ENCODE results near the gene STARD13. TPM values are rescaled to one million over a fixed set of nuclear protein-coding genes. Genes with fewer than 3 reads are reported as not detected.

Gene STARD13, protein sequence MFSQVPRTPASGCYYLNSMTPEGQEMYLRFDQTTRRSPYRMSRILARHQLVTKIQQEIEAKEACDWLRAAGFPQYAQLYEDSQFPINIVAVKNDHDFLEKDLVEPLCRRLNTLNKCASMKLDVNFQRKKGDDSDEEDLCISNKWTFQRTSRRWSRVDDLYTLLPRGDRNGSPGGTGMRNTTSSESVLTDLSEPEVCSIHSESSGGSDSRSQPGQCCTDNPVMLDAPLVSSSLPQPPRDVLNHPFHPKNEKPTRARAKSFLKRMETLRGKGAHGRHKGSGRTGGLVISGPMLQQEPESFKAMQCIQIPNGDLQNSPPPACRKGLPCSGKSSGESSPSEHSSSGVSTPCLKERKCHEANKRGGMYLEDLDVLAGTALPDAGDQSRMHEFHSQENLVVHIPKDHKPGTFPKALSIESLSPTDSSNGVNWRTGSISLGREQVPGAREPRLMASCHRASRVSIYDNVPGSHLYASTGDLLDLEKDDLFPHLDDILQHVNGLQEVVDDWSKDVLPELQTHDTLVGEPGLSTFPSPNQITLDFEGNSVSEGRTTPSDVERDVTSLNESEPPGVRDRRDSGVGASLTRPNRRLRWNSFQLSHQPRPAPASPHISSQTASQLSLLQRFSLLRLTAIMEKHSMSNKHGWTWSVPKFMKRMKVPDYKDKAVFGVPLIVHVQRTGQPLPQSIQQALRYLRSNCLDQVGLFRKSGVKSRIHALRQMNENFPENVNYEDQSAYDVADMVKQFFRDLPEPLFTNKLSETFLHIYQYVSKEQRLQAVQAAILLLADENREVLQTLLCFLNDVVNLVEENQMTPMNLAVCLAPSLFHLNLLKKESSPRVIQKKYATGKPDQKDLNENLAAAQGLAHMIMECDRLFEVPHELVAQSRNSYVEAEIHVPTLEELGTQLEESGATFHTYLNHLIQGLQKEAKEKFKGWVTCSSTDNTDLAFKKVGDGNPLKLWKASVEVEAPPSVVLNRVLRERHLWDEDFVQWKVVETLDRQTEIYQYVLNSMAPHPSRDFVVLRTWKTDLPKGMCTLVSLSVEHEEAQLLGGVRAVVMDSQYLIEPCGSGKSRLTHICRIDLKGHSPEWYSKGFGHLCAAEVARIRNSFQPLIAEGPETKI
- total RNA-seq (2022) (9.1 and 12.9 TPM in 2 replicates), Bru-seq, nascent RNA (percentile 64 among the genes with signal in this experiment), BruChase-seq, experiment 1, labeled RNA remaining after a 2-hour chase (percentile 55 among the genes with signal in this experiment), BruChase-seq, experiment 2, labeled RNA remaining after a 6-hour chase (percentile 46 among the genes with signal in this experiment)
- long read RNA-seq, partial matches to known transcripts, result 2 of 9 reads
- long read RNA-seq, other reads (novel, unspliced or antisense), result 6 of 9 reads

DNA sequence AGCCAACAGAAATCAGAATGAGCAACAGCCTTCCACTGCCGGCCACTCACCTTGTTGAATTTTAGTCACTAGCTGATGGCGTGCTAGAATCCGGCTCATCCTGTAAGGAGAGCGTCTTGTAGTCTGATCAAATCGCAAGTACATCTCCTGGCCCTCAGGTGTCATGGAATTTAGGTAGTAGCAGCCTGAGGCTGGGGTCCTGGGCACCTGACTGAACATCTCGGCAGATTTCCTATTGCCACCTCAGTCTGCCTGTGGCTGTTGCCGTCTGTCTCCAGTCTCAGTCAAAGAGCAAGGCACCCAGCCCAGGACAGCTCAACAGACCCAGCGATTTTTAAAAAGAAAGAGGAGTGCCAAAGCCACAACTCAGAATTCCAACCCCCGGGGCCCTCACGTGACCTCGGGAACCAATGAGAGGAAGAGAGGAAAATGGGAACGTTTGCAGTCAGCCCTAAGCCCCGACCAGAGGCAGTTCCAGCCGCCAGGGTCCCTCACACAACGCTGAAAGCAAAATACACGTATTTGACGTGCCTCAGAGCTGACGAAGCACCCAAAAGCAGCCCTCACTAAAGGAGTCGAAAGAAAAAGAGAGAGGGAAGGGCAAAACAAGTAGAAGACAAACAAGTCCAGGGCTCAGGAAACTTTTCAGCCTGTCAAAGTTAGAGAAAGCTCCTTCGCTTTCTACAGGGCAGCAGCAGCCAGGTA, at the start of gene STARD13:
STARD13 (minus strand) TSS at position 336 of the 705 bp plus-strand sequence; CDS start at position 219, 117 bp downstream.
- POLR2A ChIA-PET, result interaction anchor here (0.8 to 2.3 kb wide), 6 partner anchors 13 to 257 kb away, joined by 3 to 10 read pairs (median 6); no protein-coding TSS in a partner anchor
- H3K4me3 ChIP-seq (ENCODE audit: low read depth, low read length), result peak within 1 kb of the TSS; percentile 49
- no peaks in the 10 kb centered on the region for H3K27me3 ChIP-seq (replicated peaks; ENCODE audit: control insufficient read depth, insufficient read depth, low read length)
- no peaks in the 10 kb centered on the region for H3K9me3 ChIP-seq
- Mint-ChIP-seq H3K36me3 (ENCODE audit: insufficient read depth, unreplicated experiment) (peaks cover 14% of the 10 kb centered on the region), H3K27ac (ENCODE audit: unreplicated experiment) (peak within 1 kb of the TSS; percentile 96), H3K9me3 (ENCODE audit: unreplicated experiment) (no peaks in the 10 kb centered on the region), H3K4me1 (ENCODE audit: low read depth, unreplicated experiment) (peaks cover 11% of the 10 kb centered on the region), H3K4me3 (ENCODE audit: unreplicated experiment) (peak within 1 kb of the TSS; percentile 86), H3K27me3 (ENCODE audit: insufficient read depth, unreplicated experiment) (no peaks in the 10 kb centered on the region)
- no TSS peak for BruUV-seq (replicated peaks)
- intact Hi-C loops (cut with micrococcal nuclease; ENCODE audit: unreplicated experiment), result loop anchor here (1.0 to 2.0 kb wide), 3 partner anchors 12 to 257 kb away; no protein-coding TSS in a partner anchor
- DNase-seq, result peak; percentile 94 to 96
- H3K36me3 ChIP-seq (ENCODE audit: control insufficient read depth, insufficient read depth, low read length), result no peaks in the 10 kb centered on the region
- H3K4me1 ChIP-seq, result peaks cover 7% of the 10 kb centered on the region; the same call in 1 of the 2 replicates
- CTCF ChIA-PET, result interaction anchor here (0.5 to 1.5 kb wide), 5 partner anchors 13 to 698 kb away, joined by 3 to 10 read pairs (median 3); no protein-coding TSS in a partner anchor
- TF ChIP-seq, protein P1, sequence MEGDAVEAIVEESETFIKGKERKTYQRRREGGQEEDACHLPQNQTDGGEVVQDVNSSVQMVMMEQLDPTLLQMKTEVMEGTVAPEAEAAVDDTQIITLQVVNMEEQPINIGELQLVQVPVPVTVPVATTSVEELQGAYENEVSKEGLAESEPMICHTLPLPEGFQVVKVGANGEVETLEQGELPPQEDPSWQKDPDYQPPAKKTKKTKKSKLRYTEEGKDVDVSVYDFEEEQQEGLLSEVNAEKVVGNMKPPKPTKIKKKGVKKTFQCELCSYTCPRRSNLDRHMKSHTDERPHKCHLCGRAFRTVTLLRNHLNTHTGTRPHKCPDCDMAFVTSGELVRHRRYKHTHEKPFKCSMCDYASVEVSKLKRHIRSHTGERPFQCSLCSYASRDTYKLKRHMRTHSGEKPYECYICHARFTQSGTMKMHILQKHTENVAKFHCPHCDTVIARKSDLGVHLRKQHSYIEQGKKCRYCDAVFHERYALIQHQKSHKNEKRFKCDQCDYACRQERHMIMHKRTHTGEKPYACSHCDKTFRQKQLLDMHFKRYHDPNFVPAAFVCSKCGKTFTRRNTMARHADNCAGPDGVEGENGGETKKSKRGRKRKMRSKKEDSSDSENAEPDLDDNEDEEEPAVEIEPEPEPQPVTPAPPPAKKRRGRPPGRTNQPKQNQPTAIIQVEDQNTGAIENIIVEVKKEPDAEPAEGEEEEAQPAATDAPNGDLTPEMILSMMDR (IDR thresholded peaks at IDR 0.05; ENCODE audit: insufficient read depth in 1 of 2, low read depth in 1 of 2, low read length in 1 of 2, severe bottlenecking in 1 of 2, unreplicated experiment in 1 of 2), result peak; percentile 15 to 44

DNA sequence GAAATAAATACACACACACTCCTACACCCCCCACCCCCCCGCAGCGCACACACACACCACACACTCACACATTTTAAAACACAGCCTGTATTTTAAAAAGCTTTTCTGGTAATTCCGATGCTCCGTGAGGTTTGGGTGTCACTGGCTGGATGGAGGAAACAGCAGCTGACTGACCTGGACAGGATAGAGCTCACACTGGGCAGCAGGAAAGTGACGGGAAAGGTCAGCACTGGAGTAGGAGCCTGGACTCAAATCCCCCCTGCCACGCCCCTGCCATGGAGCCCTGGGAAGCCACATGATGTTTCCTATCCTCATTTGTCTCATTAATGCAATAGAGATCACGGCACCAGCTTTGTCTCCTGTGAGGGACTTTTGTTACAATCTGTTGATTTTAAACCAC, 49.3 kb upstream of the STARD13 start:
- Mint-ChIP-seq H3K9me3 (ENCODE audit: unreplicated experiment) (no peaks in the 10 kb centered on the region), H3K4me3 (ENCODE audit: unreplicated experiment) (no peak overlapping the region), H3K4me1 (ENCODE audit: low read depth, unreplicated experiment) (no peaks in the 10 kb centered on the region), H3K36me3 (ENCODE audit: insufficient read depth, unreplicated experiment) (no peaks in the 10 kb centered on the region), H3K27ac (ENCODE audit: unreplicated experiment) (no peak overlapping the region), H3K27me3 (ENCODE audit: insufficient read depth, unreplicated experiment) (peaks cover 3% of the 10 kb centered on the region)
- TF ChIP-seq, protein P1 (IDR thresholded peaks at IDR 0.05; ENCODE audit: insufficient read depth in 1 of 2, low read depth in 1 of 2, low read length in 1 of 2, severe bottlenecking in 1 of 2, unreplicated experiment in 1 of 2), result no peak
- no TSS peak for BruUV-seq (replicated peaks)
- no peaks in the 10 kb centered on the region for H3K4me1 ChIP-seq
- no peaks in the 10 kb centered on the region for H3K36me3 ChIP-seq (ENCODE audit: control insufficient read depth, insufficient read depth, low read length)
- no peaks in the 10 kb centered on the region for H3K27me3 ChIP-seq (replicated peaks; ENCODE audit: control insufficient read depth, insufficient read depth, low read length)
- intact Hi-C loops (cut with micrococcal nuclease; ENCODE audit: unreplicated experiment), result no loop called here
- DNase-seq, result no peak
- no peaks in the 10 kb centered on the region for H3K9me3 ChIP-seq
- POLR2A ChIA-PET, result no interaction called here
- no peak overlapping the region for H3K4me3 ChIP-seq (ENCODE audit: low read depth, low read length)
- CTCF ChIA-PET, result no interaction called here

All from Caco-2 (cell line).